Femur (tissue), 1 donor: ENCODE measurements around the gene LMX1B.
"Not testable (repeated sequence)": the region's sequence is repeated elsewhere in the genome, so short reads cannot be mapped to it uniquely, and the experiment has no call there.

Source experiments
- DNase-seq: peaks from one replicate; pipeline ENCODE4 v3.0.0-alpha.2; 2017

LMX1B gene

GRCh38 chr9:126721564-126721981, 107.8 kb downstream of the LMX1B start:
- DNase-seq: no peak

DNA sequence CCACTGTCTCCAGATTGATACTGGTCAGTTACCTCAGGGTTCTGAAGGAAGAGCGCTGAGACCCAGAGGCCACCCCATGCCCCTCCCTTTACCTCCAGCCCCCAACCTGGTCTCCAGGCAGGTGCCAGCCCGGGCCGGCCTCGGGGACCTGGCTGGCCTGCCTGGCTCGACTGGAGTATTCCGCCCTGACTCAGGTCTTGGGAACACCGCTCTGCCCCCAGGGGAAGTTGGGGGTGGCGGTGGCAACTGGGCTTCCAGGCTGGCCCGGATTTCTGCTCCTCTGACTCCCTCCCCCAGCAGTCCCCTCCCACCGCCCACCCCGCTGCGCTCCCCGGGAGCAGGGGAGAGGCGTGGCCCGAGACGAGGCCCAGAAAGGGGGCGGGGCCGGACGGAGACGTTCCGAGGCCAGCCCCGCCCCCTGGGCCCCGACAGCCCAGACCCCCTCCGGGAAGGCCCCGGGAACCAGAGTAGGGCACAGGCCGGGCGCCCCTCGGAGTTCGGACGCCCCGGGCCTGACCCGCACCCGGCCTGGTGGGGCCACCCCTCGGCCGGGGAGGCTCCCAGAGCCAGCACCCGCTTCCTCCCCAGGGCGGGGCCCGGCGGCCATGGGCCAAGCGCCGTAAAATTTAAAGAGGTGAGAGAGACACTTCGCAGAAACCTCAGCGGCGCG, 108.7 kb downstream of the LMX1B start:
- peak; percentile 82 for DNase-seq

DNA sequence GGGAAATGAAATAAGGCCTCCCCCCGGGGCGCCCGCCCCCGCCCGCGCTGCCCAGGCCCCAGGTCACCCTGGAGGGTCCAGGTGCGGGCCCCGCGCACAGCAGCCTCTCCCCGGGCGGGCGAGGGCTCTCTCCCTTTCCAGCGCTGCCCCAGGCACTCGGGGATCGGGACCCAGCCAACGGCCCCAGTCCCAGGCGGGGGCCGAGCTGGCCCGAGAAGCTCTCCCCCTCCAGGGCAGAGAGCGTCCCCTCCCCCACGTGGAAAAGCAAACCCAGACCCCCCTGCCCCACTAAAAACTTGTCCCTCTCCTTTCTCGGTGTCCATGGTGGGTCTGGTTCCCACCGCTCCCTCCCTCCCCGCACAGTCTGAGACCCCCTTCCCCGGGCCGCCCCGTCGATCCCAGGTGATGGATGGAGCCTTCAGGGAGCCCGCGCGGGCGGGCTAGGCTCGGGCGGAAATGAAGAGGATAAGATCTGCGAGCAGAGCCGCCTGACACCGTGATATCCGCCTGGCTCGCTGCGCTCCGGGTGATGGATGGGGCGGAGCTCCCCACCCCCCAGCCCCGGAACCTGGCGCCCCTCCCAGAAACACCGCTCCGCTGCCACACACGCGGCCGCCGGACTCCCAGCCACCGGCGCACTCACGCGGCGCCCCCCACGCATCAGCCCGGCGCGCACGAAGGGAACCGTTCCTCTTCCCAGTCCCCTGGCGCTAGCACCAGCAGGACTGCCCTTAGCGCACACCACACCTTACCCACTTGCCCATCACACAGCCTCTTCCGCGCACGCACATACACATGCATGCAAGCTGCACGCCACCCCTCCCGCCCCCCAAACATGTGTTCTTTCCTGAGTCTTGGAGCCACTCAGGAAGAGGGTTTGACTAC, 109.4 kb downstream of the LMX1B start:
- DNase-seq: no peak

GRCh38 chr9:126723807-126724172, 110.1 kb downstream of the LMX1B start:
- DNase-seq: peak; percentile 33

DNA sequence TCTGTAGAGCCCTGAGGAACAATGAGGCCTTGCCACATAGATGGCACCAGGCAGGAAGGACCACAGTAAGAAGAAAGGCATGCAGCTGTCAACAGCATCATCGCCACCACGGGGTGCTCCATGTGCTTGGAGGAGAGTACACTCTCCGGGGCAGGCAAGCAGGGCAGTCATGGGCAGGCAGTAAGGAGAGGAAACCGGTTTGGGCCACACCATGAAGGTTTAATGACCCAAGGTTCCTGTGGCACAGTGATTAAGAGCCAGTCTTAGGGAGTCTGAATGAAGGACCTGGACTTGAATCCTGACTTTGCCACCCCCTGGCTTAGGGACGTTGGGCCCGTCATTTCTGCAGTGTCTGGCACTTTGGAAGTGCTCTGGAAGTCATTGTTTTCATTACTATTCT, 110.5 kb downstream of the LMX1B start:
- no peak for DNase-seq

DNA sequence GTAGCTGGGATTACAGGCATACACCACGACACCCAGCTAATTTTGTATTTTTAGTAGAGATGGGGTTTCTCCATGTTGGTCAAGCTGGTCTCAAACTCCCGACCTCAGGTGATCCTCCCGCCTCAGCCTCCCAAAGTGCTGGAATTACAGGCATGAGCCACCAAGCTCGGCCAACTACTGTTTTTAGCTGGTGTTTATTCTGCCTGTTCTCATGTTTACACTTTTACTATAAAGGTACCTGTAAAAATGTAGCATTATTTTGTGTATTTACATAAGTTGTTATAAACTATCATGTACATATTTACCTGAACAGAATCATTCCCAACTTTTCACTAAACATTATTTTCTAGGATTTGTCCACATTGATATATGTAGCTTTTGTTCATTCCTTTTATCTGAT, 111.8 kb downstream of the LMX1B start:
- not testable (repeated sequence) for DNase-seq

DNA sequence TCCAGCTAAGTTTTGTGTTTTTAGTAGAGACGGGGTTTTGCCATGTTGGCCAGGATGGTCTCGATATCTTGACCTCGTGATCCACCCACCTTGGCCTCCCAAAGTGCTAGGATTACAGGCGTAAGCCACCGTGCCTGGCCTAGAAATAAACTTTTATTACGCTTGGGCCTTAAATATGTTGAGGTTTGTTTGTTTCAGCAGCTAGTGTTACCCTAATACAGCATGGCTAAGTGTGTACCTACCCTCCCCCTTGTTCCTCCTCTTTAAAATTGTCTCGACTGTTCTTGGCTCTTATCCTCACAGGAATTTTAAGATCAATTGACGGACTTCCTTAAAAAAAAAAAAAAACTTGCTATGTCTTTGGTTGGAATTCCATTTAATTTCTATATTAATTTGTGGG, 114.5 kb downstream of the LMX1B start:
- not testable (repeated sequence) for DNase-seq

DNA sequence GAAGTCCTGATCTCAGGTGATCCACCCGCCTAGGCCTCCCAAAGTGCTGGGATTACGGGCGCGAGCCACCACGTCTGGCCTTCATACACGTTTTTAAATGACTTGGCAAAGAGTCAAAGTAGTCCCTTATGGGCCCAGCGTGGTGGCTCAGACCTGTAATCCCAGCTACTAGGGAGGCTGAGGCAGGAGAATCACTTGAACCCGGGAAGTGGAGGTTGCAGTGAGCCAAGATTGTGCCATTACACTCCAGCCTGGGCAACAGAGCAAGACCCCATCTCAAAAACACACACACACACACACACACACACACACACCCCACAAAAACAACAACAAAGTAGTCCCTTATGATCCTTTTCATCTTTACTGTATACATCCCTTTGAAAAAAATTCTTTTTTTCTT, 116.9 kb downstream of the LMX1B start:
- not testable (repeated sequence) for DNase-seq

DNA sequence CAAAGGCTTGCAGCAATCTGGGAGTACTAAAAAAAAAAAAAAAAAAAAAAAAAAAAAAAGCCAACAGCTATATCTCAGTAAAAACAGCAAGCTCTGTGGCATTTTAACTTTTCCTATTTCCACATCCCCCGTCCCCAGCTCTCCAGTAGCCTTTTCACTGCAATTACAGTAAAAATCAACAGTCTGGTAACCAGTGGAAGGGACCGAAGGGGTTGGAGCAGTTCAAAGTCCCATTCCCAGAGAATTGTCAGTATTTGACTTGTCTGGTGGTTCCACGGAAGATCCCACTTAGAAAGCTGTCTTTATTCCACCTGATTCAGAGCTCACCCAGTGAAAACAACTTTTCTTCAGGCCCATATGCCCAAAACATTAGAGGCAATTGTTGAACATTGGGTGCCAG, 119.3 kb downstream of the LMX1B start:
- no peak for DNase-seq

GRCh38 chr9:126734877-126735276, 121.1 kb downstream of the LMX1B start:
- no peak for DNase-seq

DNA sequence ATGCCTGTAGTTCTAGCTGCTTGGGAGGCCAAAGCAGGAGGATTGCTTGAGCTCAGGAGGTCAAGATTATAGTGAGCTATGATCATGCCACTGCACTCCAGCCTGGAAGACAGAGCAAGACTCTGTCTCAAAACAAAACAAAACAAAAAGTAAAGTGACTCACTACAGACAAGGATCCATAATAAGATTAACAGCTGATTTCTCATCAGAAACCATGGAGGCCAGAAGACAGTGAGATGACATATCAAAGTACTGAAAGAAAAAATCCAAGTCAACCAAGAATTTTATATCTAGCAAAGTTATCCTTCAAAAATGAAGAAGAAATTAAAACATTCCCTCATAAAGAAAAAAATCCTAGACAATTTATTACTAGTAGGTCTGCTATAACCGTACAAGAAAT, 121.8 kb downstream of the LMX1B start:
- no peak for DNase-seq

GRCh38 chr9:126738553-126738952, 124.8 kb downstream of the LMX1B start:
- DNase-seq: no peak

DNA sequence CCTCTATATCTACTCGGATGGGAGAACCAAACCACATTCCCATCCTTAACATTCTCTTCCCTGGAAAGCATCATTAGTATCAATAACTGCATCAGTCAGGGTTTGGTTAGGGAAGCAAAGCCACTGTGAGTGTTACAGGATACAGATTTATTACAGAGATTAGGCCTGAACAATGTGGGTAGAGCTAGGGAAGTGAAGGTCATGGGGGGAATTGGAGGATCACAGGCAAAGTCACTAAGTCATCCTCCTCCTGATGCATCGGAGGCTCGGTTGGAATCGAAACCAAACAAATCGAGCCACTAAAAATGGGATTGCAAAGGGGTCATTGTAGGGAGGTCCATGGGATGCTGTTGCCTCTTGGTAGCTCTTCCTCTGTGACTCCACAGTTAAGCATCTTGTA, 129.3 kb downstream of the LMX1B start:
- DNase-seq: no peak

- no peak for DNase-seq
These were observed 132.1 kb downstream of the LMX1B start for GRCh38 chr9:126745574-126746411.
